Neural cell (in vitro differentiated cells): ENCODE measurements around the gene C11orf42. TPM values are rescaled to one million over a fixed set of nuclear protein-coding genes. Genes with fewer than 3 reads are reported as not detected.

Source experiments
- H2AFZ ChIP-seq: fragments of 200-600, 300-800 bp; sonication (generic), shearing (Covaris generic); 2 replicates; pipeline ENCODE4 v1.6.0; 2014; ENCODE audit warnings: low read depth, mild to moderate bottlenecking, antibody characterized with exemption, low read length, moderate library complexity
- H3F3A ChIP-seq: fragments of 200-600 bp; shearing (Covaris generic); 2 replicates; pipeline ENCODE4 v1.6.1; 2016; ENCODE audit warnings: mild to moderate bottlenecking, moderate library complexity, mixed read lengths, antibody characterized with exemption, low read length; ENCODE audit not compliant: insufficient read depth, poor library complexity, severe bottlenecking
- H3K27ac ChIP-seq: fragments of 200-600, 300-800 bp; sonication (generic), shearing (Covaris generic); 2 replicates; pipeline ENCODE4 v1.5.1; 2014; ENCODE audit warnings: mild to moderate bottlenecking, low read length, moderate library complexity
- H3K27me3 ChIP-seq: fragments of 300-800, 200-600 bp; sonication (generic), shearing (Covaris generic); 2 replicates; pipeline ENCODE4 v1.6.0; 2014; ENCODE audit warnings: mild to moderate bottlenecking, low read depth, low read length, moderate library complexity; ENCODE audit not compliant: insufficient read depth
- H3K36me3 ChIP-seq: fragments of 300-800, 200-600 bp; sonication (generic), shearing (Covaris generic); 2 replicates; pipeline ENCODE4 v1.5.1; 2014; ENCODE audit warnings: mild to moderate bottlenecking, antibody characterized with exemption, low read length, moderate library complexity; ENCODE audit not compliant: insufficient read depth
- H3K4me2 ChIP-seq: fragments of 300-800, 200-600 bp; sonication (generic), shearing (Covaris generic); 2 replicates; pipeline ENCODE4 v1.6.0; 2014; ENCODE audit warnings: mild to moderate bottlenecking, low read length
- H3K4me3 ChIP-seq: fragments of 300-800, 200-600 bp; sonication (generic), shearing (Covaris generic); 2 replicates; pipeline ENCODE4 v1.5.1; 2014; ENCODE audit warnings: mild to moderate bottlenecking, low read length, moderate library complexity
- H3K79me2 ChIP-seq: fragments of 200-600 bp; shearing (Covaris generic); replicated peaks from 2 replicates; pipeline ENCODE4 v1.6.0; 2014; ENCODE audit warnings: mild to moderate bottlenecking, low read length, moderate library complexity; ENCODE audit not compliant: insufficient read depth
- H3K9ac ChIP-seq: fragments of 300-800, 200-600 bp; sonication (generic), shearing (Covaris generic); 2 replicates; pipeline ENCODE4 v1.6.1; 2016; ENCODE audit warnings: mild to moderate bottlenecking, low read length, mixed read lengths
- H3K9me2 ChIP-seq: fragments of 200-600 bp; shearing (Covaris generic); 2 replicates; pipeline ENCODE4 v1.6.1; 2016; ENCODE audit warnings: mild to moderate bottlenecking, low read length, mixed read lengths; ENCODE audit not compliant: insufficient read depth
- H3K9me3 ChIP-seq: fragments of 200-600, 300-800 bp; sonication (generic), shearing (Covaris generic); 2 replicates; pipeline ENCODE4 v1.6.1; 2016; ENCODE audit warnings: mild to moderate bottlenecking, mixed run types, low read length, moderate library complexity, mixed read lengths
- H4K20me1 ChIP-seq: fragments of 200-600 bp; shearing (Covaris generic); 2 replicates; pipeline ENCODE4 v1.6.1; 2016; ENCODE audit warnings: mild to moderate bottlenecking, mixed run types; ENCODE audit not compliant: insufficient read depth
- EP300 ChIP-seq: fragments of 450-650 bp; conservative IDR thresholded peaks from 2 replicates; pipeline ENCODE4 v1.6.1; 2014; ENCODE audit warnings: antibody characterized with exemption, mild to moderate bottlenecking, moderate library complexity; ENCODE audit not compliant: poor library complexity, severe bottlenecking
- EZH2 ChIP-seq: fragments of 200-600, 300-800 bp; shearing (Covaris generic), sonication (generic); IDR thresholded peaks from 2 replicates; pipeline ENCODE4 v1.6.1; 2014; ENCODE audit warnings: antibody characterized with exemption, low read length, borderline replicate concordance, mild to moderate bottlenecking; ENCODE audit not compliant: insufficient read depth, poor library complexity, severe bottlenecking
- MXI1 ChIP-seq: fragments of 450-650 bp; conservative IDR thresholded peaks from 2 replicates; pipeline ENCODE4 v1.6.1; 2014; ENCODE audit warnings: antibody characterized with exemption, mild to moderate bottlenecking; ENCODE audit not compliant: poor library complexity, severe bottlenecking
- POLR2AphosphoS5 ChIP-seq: IDR thresholded peaks from 2 replicates; pipeline ENCODE4 v1.6.1; 2012
- RAD21 ChIP-seq: fragments of 450-650 bp; conservative IDR thresholded peaks from 2 replicates; pipeline ENCODE4 v1.6.1; 2014; ENCODE audit warnings: antibody characterized with exemption, mild to moderate bottlenecking, moderate library complexity
- SMC3 ChIP-seq: fragments of 450-650 bp; conservative IDR thresholded peaks from 2 replicates; pipeline ENCODE4 v1.6.1; 2014; ENCODE audit warnings: antibody characterized with exemption, mild to moderate bottlenecking, moderate library complexity; ENCODE audit not compliant: poor library complexity
- TAF1 ChIP-seq: IDR thresholded peaks from 2 replicates; pipeline ENCODE4 v1.6.1; 2012; ENCODE audit warnings: low read depth
- polyA plus RNA-seq: library from polyadenylated mRNA; depleted of rRNA; stranded (reverse); fragments of >200 nt; gene quantifications from 2 replicates; pipeline ENCODE4 v1.2.3, GENCODE V29; 2014
- TF ChIP-seq, protein P1 (sequence below): IDR thresholded peaks from 2 replicates; pipeline ENCODE4 v1.6.1; 2012; ENCODE audit warnings: borderline replicate concordance
- TF ChIP-seq, protein P2 (sequence below): fragments of 450-650 bp; IDR thresholded peaks from 2 replicates; pipeline ENCODE4 v1.5.1; 2014; ENCODE audit warnings: antibody characterized with exemption, mild to moderate bottlenecking, moderate library complexity; ENCODE audit not compliant: poor library complexity, severe bottlenecking

C11orf42 gene
- polyA plus RNA-seq, 1 donor from 2014 or later, result not detected

DNA sequence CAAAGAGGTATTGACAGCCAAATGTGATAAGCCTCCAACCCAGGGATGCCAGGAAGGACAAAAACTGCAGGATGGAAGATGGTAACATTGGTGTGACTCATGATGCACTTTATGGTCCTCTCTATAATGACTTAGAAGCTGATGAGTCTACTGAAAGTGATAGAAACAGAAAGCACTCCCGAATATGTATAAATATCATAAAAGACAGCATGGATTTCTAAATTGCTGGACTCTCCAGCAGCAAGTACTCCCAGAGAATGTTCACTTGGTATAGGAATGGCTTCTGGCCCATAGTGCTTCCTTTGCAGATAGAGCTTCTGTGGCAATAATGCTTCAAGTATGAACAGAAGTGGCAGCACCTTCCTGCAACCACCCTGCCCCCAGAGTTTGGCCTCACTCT, 35.1 kb upstream of the C11orf42 start, which contains the start of gene OR52B2:
Gene OR52B2 (minus strand): TSS at position 101 of the 400 bp plus-strand sequence. CDS start 0 bp downstream, at position 101.
- TF ChIP-seq EZH2 (no peak), MXI1 (no peak), TAF1 (no peak), SMC3 (no peak), EP300 (no peak), RAD21 (no peak), POLR2AphosphoS5 (no peak)
- TF ChIP-seq, protein P1, sequence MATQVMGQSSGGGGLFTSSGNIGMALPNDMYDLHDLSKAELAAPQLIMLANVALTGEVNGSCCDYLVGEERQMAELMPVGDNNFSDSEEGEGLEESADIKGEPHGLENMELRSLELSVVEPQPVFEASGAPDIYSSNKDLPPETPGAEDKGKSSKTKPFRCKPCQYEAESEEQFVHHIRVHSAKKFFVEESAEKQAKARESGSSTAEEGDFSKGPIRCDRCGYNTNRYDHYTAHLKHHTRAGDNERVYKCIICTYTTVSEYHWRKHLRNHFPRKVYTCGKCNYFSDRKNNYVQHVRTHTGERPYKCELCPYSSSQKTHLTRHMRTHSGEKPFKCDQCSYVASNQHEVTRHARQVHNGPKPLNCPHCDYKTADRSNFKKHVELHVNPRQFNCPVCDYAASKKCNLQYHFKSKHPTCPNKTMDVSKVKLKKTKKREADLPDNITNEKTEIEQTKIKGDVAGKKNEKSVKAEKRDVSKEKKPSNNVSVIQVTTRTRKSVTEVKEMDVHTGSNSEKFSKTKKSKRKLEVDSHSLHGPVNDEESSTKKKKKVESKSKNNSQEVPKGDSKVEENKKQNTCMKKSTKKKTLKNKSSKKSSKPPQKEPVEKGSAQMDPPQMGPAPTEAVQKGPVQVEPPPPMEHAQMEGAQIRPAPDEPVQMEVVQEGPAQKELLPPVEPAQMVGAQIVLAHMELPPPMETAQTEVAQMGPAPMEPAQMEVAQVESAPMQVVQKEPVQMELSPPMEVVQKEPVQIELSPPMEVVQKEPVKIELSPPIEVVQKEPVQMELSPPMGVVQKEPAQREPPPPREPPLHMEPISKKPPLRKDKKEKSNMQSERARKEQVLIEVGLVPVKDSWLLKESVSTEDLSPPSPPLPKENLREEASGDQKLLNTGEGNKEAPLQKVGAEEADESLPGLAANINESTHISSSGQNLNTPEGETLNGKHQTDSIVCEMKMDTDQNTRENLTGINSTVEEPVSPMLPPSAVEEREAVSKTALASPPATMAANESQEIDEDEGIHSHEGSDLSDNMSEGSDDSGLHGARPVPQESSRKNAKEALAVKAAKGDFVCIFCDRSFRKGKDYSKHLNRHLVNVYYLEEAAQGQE, result no peak
- TF ChIP-seq, protein P2, sequence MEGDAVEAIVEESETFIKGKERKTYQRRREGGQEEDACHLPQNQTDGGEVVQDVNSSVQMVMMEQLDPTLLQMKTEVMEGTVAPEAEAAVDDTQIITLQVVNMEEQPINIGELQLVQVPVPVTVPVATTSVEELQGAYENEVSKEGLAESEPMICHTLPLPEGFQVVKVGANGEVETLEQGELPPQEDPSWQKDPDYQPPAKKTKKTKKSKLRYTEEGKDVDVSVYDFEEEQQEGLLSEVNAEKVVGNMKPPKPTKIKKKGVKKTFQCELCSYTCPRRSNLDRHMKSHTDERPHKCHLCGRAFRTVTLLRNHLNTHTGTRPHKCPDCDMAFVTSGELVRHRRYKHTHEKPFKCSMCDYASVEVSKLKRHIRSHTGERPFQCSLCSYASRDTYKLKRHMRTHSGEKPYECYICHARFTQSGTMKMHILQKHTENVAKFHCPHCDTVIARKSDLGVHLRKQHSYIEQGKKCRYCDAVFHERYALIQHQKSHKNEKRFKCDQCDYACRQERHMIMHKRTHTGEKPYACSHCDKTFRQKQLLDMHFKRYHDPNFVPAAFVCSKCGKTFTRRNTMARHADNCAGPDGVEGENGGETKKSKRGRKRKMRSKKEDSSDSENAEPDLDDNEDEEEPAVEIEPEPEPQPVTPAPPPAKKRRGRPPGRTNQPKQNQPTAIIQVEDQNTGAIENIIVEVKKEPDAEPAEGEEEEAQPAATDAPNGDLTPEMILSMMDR, result no peak
- Histone ChIP-seq H2AFZ (no peak within 1 kb of the TSS), H3F3A (no peaks in the 10 kb centered on the region), H3K27ac (no peak within 1 kb of the TSS), H3K27me3 (no peaks in the 10 kb centered on the region), H3K36me3 (no peaks in the 10 kb centered on the region), H3K4me2 (no peak within 1 kb of the TSS), H3K9me3 (peaks cover under 1% of the 10 kb centered on the region), H4K20me1 (no peaks in the 10 kb centered on the region), H3K79me2 (no peaks in the 10 kb centered on the region), H3K9ac (no peak within 1 kb of the TSS), H3K9me2 (no peaks in the 10 kb centered on the region), H3K4me3 (no peak within 1 kb of the TSS)

DNA sequence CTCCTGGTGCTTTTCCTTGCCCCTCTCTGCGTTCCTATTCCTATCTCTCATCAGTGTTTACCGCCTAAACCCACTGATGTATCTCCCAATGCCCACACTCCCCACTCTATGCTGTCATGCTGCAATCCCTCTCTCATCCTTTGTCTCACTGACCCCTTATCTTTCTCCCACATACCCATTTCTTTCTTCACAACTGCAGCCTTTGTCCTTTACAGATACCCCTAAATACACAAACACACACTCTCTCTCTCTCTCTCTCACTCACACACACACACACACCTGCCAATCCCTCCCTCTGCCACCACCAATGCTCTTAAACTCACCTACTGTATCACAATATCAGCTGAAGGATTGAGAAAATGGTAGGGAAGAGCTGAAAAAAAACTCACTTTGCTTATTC, 29.9 kb upstream of the C11orf42 start:
- no peak overlapping the region for H2AFZ ChIP-seq
- no peaks in the 10 kb centered on the region for H3K27me3 ChIP-seq

More for the DNA sequence above, 29.9 kb upstream of the C11orf42 start:
- Histone ChIP-seq H3K4me3 (no peak overlapping the region), H3K9ac (no peak overlapping the region), H3K79me2 (no peaks in the 10 kb centered on the region), H3F3A (no peaks in the 10 kb centered on the region), H3K36me3 (no peaks in the 10 kb centered on the region), H3K4me2 (no peak overlapping the region), H4K20me1 (no peaks in the 10 kb centered on the region), H3K9me2 (no peaks in the 10 kb centered on the region), H3K9me3 (no peaks in the 10 kb centered on the region), H3K27ac (no peak overlapping the region)
- TF ChIP-seq MXI1 (no peak), EP300 (no peak), RAD21 (no peak), SMC3 (no peak), TAF1 (no peak), POLR2AphosphoS5 (no peak), EZH2 (no peak)
- TF ChIP-seq, protein P1, result no peak
- TF ChIP-seq, protein P2, result no peak
